NCI-H82 treated with DMSO at 0.1 percent for 48 hours (cell line): ENCODE results near the gene TRAPPC8.
"Not testable (repeated sequence)": the region's sequence is repeated elsewhere in the genome, so short reads cannot be mapped to it uniquely, and the experiment has no call there.

Source experiments
- DNase-seq: peaks from one replicate; lab custom pipeline; 2025; ENCODE audit not compliant: unreplicated experiment; lab: John Stamatoyannopoulos, UW

TRAPPC8 gene

DNA sequence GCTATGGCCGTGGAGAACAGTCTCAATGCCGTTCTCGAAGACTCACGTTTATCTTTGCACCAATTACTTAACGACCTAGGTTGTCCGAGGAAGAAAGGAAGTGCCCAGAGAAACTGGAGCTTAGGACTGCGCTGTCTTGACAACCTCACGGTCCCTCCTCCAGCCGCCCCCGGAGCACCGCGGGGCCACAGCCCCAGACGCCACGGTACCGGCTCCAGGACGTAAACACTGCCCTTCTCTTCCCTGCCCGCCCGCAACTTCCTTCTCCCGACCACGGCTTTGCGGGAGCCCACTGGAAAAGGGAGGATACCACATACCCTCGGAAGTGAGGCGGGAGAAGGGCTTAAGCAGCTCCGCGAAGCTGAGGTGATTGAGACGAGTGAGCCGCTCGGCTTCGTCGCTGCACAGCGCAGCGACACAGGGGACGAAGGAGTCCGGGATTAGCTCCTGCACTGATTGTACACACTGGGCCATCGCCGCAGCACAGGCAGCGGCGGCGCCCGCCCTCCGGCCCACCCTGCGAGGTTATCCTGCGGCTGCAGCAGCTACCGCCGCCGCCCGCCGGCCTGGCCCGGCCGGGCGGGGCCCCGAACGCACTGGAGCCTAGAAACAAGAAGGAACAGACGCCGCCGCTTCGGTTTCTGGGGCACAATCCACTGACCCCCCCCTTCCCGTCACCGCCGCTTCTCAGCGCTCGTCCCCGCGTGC lies 483 bp downstream of the TRAPPC8 start:
- no peak for DNase-seq

DNA sequence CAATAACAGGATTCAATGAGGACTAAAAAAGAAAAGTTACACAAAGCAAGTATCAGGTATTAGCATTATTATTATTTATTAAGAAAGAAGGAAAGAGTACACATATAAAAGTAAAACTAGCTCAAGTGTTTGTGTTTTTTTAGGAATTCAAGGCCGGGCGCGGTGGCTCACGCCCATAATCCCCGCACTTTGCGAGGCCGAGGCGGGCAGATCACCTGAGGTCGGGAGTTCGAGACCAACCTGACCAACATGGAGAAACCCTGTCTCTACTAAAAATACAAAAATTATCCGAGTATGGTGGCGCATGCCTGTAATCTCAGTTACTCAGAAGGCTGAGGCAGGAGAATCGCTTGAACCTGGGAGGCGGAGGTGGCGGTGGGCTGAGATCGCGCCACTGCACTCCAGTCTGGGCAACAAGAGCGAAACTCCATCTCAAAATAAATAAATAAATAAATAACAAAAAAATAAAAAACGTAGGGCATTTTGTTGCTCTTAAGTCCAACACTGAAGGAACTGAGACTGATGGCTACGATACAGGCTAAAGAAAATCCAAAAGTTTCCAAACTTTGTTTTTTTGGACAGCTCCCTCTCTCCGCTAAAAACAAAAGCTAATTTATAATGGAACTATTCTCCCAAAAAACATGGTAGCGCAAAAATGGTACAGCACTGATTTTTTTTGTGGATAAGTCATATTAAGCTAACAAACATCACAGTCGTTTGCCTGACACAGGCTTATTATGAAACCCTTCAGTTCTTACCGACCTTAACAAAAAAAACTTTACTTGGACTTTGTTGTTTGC lies 1.7 kb downstream of the TRAPPC8 start:
- DNase-seq, result no peak

DNA sequence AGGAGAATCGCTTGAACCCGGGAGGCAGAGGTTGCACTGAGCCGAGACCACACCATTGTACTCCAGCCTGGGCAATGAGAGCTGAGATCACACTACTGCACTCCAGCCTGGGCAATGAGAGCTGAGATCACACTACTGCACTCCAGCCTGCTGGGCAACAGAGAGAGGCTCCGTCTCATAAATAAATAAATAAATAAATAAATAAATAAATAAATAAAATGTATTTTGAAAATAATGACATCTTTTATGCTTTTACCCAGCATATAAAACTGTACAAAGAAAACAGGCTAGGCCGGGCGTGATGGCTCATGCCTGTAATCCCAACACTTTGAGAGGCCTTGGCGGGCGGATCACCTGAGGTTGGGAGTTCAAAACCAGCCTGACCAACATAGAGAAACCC lies 8.2 kb downstream of the TRAPPC8 start:
- not testable (repeated sequence) for DNase-seq

DNA sequence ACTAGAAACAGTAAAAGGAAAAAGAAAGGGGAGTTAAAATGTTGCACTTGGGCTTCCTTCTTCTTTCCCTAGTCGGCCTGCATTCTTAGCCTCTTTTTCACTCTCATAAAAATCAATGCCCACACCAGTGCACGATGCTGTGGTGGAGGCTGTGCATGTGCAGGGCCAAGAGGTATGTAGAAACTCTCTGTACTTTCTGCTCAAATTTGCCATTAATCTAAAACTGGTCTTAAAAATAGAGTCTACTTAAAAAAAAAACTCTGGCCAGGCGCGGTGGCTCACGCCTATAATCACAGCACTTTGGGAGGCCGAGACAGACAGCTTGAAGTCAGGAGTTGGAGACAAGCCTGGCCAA lies 11.1 kb downstream of the TRAPPC8 start:
- no peak for DNase-seq

DNA sequence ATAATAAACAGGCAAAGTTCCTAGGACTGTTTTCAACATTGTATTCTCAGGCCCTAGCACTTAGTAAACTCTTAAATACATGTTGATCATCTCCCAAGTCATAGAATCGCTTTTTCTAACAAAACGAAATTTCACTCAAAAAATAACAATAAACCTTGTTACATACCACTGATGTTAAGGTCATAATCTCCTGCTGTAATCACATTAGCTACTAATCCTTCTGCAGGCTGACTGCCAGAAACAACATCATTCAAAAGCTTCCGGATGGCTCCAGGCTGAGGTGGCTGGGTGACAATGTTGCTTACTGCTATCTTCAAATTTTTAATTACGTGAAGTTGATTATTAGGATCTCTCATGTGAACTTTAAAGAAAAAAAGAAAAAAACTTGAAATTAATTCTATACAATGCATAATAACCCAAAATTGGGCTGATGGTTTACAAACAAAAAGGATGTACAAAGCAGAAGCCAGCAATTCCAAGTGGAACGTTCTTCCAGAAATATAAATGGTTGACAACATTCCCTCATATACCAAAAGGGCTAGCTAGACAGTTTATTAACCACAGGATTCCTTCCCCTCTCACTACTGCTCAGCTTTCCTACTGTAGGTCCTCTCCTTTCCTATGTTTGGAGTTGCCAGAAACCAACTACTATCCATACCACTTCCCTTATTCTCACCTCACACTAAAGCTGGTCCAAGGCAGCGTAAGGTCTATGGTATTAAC lies 11.6 kb downstream of the TRAPPC8 start:
- peak; percentile 75 for DNase-seq

GRCh38 chr18:31929273-31929672 lies 13.7 kb downstream of the TRAPPC8 start:
- no peak for DNase-seq

- DNase-seq, result not testable (repeated sequence)
Measured at GRCh38 chr18:31926988-31927387, 15.9 kb downstream of the TRAPPC8 start.

DNA sequence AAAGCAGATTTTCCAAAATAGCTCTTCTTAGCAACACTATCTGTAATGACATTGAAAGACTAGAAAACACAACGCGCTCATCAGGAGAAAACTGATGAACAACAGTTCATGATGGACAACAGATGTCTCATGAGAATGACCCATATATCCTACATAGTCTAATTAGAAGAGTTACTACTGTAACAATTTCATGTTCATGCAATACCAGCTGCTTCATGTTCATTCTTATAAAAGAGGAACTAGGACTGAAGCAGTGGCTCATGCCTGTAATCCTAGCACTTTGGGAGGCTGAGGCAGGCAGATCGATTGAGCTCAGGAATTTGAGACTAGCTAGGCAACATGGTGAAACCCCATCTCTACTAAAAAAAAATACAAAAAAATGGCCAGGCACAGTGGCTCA lies 22.7 kb downstream of the TRAPPC8 start:
- DNase-seq, result no peak

DNA sequence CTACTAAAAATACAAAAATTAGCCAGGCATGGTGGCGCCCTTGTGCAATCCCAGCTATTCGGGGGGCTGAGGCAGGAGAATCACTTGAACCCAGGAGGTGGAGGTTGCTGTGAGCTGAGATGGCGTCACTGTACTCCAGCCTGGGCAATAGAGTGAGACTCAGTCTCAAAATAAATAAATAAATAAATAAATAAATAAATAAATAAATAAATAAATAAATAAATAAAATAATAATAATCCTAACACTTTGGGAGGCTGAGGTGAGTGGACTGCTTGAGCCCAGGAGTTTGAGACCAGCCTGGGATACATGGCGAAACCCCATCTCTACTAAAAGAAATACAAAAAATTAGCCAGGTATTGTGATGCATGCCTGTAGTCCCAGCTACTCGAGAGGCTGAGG lies 23.6 kb downstream of the TRAPPC8 start:
- not testable (repeated sequence) for DNase-seq

GRCh38 chr18:31918733-31919132 lies 24.2 kb downstream of the TRAPPC8 start:
- DNase-seq, result no peak

GRCh38 chr18:31901063-31901462 lies 41.9 kb downstream of the TRAPPC8 start:
- no peak for DNase-seq

GRCh38 chr18:31899771-31900170 lies 43.2 kb downstream of the TRAPPC8 start:
- not testable (repeated sequence) for DNase-seq

DNA sequence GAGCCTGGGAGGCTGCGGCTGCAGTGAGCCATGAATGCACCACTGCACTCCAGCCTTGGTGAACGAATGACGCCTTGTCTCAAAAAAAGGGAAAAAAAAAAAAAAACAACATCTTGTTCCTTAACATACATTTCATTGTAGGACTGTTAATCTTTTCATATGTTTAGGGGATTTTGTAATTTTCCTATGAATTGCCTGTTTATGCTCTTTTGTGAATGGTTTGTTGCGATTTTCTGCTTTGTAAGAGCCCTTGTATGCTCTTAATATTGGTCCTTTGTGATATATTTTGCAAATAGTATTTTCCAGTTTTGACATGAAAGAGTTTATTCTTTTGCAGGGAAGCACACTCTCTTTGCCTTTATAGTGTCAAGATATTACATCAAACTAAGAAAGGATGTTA lies 50.0 kb downstream of the TRAPPC8 start:
- no peak for DNase-seq

GRCh38 chr18:31891566-31891965 lies 51.4 kb downstream of the TRAPPC8 start:
- DNase-seq, result no peak

- no peak for DNase-seq
Measured at GRCh38 chr18:31884020-31884419, 58.9 kb downstream of the TRAPPC8 start.

- DNase-seq, result no peak
Measured at GRCh38 chr18:31880186-31880898, 62.6 kb downstream of the TRAPPC8 start.

DNA sequence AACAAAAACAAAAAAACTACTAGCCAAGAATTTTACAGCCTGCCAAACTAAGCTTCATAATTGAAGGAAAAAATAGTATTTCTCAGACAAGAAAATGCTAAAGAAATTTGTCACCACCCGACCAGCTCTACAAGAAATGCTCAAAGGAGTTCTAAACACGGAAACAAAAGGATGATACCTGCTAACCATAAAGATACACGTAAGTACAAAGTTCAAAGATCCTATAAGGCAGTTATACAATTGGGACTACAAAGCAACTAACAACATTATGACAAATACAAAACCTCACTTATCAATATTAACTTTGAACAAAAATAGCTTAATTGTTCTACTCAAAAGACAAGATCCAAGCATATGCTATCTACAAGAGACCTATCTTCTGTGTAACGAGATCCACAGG lies 64.6 kb downstream of the TRAPPC8 start:
- no peak for DNase-seq

DNA sequence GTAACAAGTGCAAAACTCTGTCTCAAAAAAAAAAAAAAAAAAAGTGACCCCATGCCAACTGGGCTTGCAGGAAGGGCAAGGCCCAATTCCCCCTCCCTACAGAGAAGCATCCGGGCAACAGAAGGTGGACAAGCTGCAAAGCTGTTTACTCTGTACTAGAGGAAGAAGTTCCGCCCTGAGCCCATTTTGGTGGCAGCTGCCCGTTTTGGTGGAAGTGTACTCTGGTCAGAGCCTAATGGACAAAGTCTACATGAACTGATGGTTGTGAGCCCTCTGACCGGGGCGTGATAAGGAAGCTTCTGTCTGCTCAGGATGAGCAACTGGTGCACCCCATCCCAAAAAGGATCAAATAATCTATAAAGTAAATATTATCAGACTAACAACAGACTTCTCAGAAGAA lies 65.0 kb downstream of the TRAPPC8 start:
- no peak for DNase-seq

DNA sequence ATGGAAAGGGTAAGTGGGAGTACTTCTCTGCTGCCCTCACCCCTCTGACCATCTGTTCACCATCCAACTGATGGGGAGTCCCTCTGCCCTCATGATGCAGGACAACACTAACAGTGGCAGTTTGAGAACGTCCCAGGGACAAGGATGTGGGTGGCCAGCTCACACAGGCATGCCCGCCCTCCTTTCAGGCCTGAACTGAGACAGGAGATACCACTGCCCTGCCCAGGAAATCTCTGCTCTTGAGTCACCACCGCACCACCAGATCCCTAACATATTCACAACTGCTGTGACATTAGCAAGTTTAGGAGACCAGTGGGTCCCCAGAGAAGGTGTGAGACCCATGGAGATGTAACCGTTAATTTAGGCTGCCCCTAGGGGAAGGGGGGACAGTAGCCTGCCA lies 66.2 kb downstream of the TRAPPC8 start:
- no peak for DNase-seq

DNA sequence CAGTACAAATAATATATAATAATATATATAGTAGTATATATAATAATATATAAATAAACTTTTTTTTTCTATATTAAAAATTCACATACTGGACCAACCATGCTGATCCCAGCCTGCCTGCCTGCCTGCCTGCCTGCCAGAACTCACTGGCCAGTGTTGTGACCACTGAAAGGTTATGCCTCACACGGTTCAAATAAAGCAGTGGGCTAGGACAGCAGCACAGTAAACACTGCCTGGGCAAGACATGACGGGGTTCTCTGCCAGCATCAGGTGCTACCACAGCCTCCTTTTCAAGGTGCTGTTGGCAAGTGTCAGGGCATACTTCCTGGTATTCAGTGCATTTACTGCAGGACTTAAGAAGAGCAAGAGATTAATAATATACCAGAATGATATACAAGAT lies 67.6 kb downstream of the TRAPPC8 start:
- no peak for DNase-seq

DNA sequence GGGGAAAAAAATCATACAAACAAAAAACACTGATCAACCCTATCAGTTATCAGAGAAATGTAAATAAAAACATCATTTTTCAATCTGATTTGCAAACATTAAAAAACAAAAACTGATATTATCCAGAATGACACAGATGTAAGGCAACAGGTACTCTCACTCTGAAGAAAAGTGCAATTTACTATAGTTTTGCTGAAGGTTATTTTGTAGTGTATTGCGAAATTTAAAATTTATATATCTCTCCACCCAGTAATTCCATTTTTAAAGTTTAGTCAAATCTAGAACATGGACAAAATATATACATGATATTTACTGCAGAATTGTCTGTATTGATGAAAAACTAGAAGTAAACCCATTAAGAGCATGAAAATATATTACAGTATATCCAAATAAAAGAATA lies 79.8 kb downstream of the TRAPPC8 start:
- DNase-seq, result no peak
